ENCODE results near the gene TMEM170A. TPM values are rescaled to one million over a fixed set of nuclear protein-coding genes. Genes with fewer than 3 reads are reported as not detected.
A peak's percentile ranks its signal among the peaks of the same experiment; 100 is the strongest.

TMEM170A gene
- total and polyA plus RNA-seq, 3 donors from 2014 or later = 42.2 to 54.2 (median 44.3) TPM

GRCh38 chr16:75445298-75445697 lies 19.2 kb downstream of the TMEM170A start:
- H3K27me3 ChIP-seq = no peaks in the 10 kb centered on the region
- no peak for TF ChIP-seq POLR2A (IDR thresholded peaks at IDR 0.05)
- no peak for TF ChIP-seq CTCF (IDR thresholded peaks at IDR 0.05)
- no peak overlapping the region for H3K4me3 ChIP-seq
- 85 to 89% methylated on average over 4 to 5 of the region's 5 CpGs for WGBS, 2 donors
- H3K36me3 ChIP-seq (ENCODE audit: low read depth, missing control alignments) = no peaks in the 10 kb centered on the region
- intact Hi-C loops (cut with DNase I; ENCODE audit: low total_unique reads) = no loop called here
- H3K27ac ChIP-seq = no peak overlapping the region
- DNase-seq = no peak
- H3K9me3 ChIP-seq = no peaks in the 10 kb centered on the region
- H3K4me1 ChIP-seq = no peaks in the 10 kb centered on the region

GRCh38 chr16:75443298-75443697 lies 21.2 kb downstream of the TMEM170A start:
- 82 to 86% methylated on average over 3 of the region's 3 CpGs for WGBS, 2 donors
- no peak overlapping the region for H3K27ac ChIP-seq

GRCh38 chr16:75433732-75434413 lies 30.6 kb downstream of the TMEM170A start:
- Histone ChIP-seq H3K9me3 (no peaks in the 10 kb centered on the region), H3K27ac (peak overlapping the region; percentile 93 to 98), H3K4me1 (no peaks in the 10 kb centered on the region), H3K36me3 (ENCODE audit: low read depth, missing control alignments) (no peaks in the 10 kb centered on the region), H3K4me3 (peak overlapping the region; percentile 68 to 88), H3K27me3 (no peaks in the 10 kb centered on the region)
- intact Hi-C loops (cut with DNase I; ENCODE audit: low total_unique reads) = no loop called here
- whole genome bisulfite sequencing, 2 donors = 1 to 4% methylated on average over 32 of the region's 32 CpGs
- TF ChIP-seq CTCF (IDR thresholded peaks at IDR 0.05) = no peak
- TF ChIP-seq POLR2A (IDR thresholded peaks at IDR 0.05) = no peak
- peak; percentile 78 for DNase-seq

More at GRCh38 chr16:75443298-75443697, 21.2 kb downstream of the TMEM170A start:
- no peak for DNase-seq
- H3K27me3 ChIP-seq = no peaks in the 10 kb centered on the region
- intact Hi-C loops (cut with DNase I; ENCODE audit: low total_unique reads) = no loop called here
- H3K9me3 ChIP-seq = no peaks in the 10 kb centered on the region
- H3K4me1 ChIP-seq = no peaks in the 10 kb centered on the region
- no peak for TF ChIP-seq CTCF (IDR thresholded peaks at IDR 0.05)
- TF ChIP-seq POLR2A (IDR thresholded peaks at IDR 0.05) = no peak
- H3K36me3 ChIP-seq (ENCODE audit: low read depth, missing control alignments) = no peaks in the 10 kb centered on the region
- H3K4me3 ChIP-seq = no peak overlapping the region

- no peaks in the 10 kb centered on the region for H3K27me3 ChIP-seq
- DNase-seq = peak; percentile 97
- H3K4me1 ChIP-seq = no peaks in the 10 kb centered on the region
- intact Hi-C loops (cut with DNase I; ENCODE audit: low total_unique reads) = no loop called here
- peak within 1 kb of the TSS; percentile 68 to 88 for H3K4me3 ChIP-seq
- H3K27ac ChIP-seq = peak within 1 kb of the TSS; percentile 93 to 98
- no peaks in the 10 kb centered on the region for H3K36me3 ChIP-seq (ENCODE audit: low read depth, missing control alignments)
- no peaks in the 10 kb centered on the region for H3K9me3 ChIP-seq
- TF ChIP-seq CTCF (IDR thresholded peaks at IDR 0.05) = peak in 1 of 3 experiments; percentile 2
- TF ChIP-seq POLR2A (IDR thresholded peaks at IDR 0.05) = no peak
- 0% methylated on average over 27 to 67 of the region's 85 CpGs for WGBS, 2 donors
Observed at GRCh38 chr16:75432828-75433731, 31.4 kb downstream of the TMEM170A start, which contains the start of gene CFDP1. Gene CFDP1 (minus strand): TSS chr16:75433503. CDS start chr16:75433352, 151 bp downstream.
